GM12878 (cell line): ENCODE measurements around the gene CTSK. TPM values are rescaled to one million over a fixed set of nuclear protein-coding genes. Genes with fewer than 3 reads are reported as not detected.
"Not testable (repeated sequence)": the region's sequence is repeated elsewhere in the genome, so short reads cannot be mapped to it uniquely, and the experiment has no call there.

ENCODE experiments used
- ATAC-seq: fragments of 200-7000 bp; cut with Tn5 transposase; 3 replicates; pipeline ENCODE4 v1.9.1; 2020; ENCODE audit warnings: mild to moderate bottlenecking, moderate library complexity
- BruUV-seq: library from RNA; stranded (reverse); fragments of 400-500 nt; replicated peaks from 2 replicates; lab custom pipeline; 2021; lab: Mats Ljungman, UMichigan
- CTCF ChIA-PET: fragments of 300-600 bp; sonication (Branson Sonifier 250); formaldehyde crosslinking; extraction: SDS; loops from one replicate; lab custom pipeline; 2021; ENCODE audit warnings: inconsistent platforms; lab: Yijun Ruan, JAX
- POLR2A ChIA-PET: fragments of 350-600 bp; formaldehyde crosslinking; extraction: SDS; loops from one replicate; lab custom pipeline; 2021; ENCODE audit warnings: inconsistent platforms; lab: Charles Lee
- RAD21 ChIA-PET: fragments of 300-600 bp; sonication (Branson Sonifier 250); formaldehyde crosslinking; loops from one replicate; lab custom pipeline; 2023; ENCODE audit warnings: antibody characterized with exemption; ENCODE audit not compliant: unreplicated experiment; lab: Charles Lee
- SMC1A ChIA-PET: fragments of 300-600 bp; sonication (Branson Sonifier 250); formaldehyde crosslinking; loops from one replicate; lab custom pipeline; 2023; ENCODE audit not compliant: unreplicated experiment, uncharacterized antibody; lab: Charles Lee
- DNase-seq: peaks from one replicate; pipeline ENCODE4 v3.0.0-alpha.2; 2011; ENCODE audit warnings: low read depth, low spot score
- FAIRE-seq: peaks from 3 replicates; lab custom pipeline; 2011; peaks lifted over from hg19 to GRCh38; lab: Jason Lieb, UNC
- H2AFZ ChIP-seq: 2 replicates; pipeline ENCODE4 v1.6.0; 2011; ENCODE audit warnings: low read depth, low read length, control low read depth; ENCODE audit not compliant: control insufficient read depth
- H3K27ac ChIP-seq: 2 replicates; pipeline ENCODE4 v1.5.1; 2011; ENCODE audit warnings: control low read depth; ENCODE audit not compliant: control insufficient read depth, insufficient read depth
- H3K27me3 ChIP-seq, 2 experiments: replicated peaks in 1 of 2; 2 replicates each; pipeline versions ENCODE4 v1.6.0 to v1.6.1; 2011; ENCODE audit warnings: low read length in 1 of 2; ENCODE audit not compliant: control insufficient read depth in 2 of 2, insufficient read depth in 2 of 2
- H3K36me3 ChIP-seq, 2 experiments: 2 replicates each; pipeline ENCODE4 v1.5.1; 2011; ENCODE audit warnings: low read length in 1 of 2; ENCODE audit not compliant: control insufficient read depth in 2 of 2, insufficient read depth in 2 of 2
- H3K4me1 ChIP-seq: 2 replicates; pipeline ENCODE4 v1.6.1; 2011; ENCODE audit warnings: mild to moderate bottlenecking, low read length, moderate library complexity, mixed read lengths; ENCODE audit not compliant: control insufficient read depth, insufficient read depth
- H3K4me2 ChIP-seq: 2 replicates; pipeline ENCODE4 v1.6.0; 2011; ENCODE audit warnings: control low read depth; ENCODE audit not compliant: control insufficient read depth, insufficient read depth
- H3K4me3 ChIP-seq: fragments of 200-600 bp; sonication (generic); 2 replicates; pipeline ENCODE4 v1.5.1; 2016
- H3K79me2 ChIP-seq: 2 replicates; pipeline ENCODE4 v1.6.0; 2011; ENCODE audit warnings: low read length; ENCODE audit not compliant: control insufficient read depth, insufficient read depth
- H3K9ac ChIP-seq: 2 replicates; pipeline ENCODE4 v1.8.0; 2011; ENCODE audit warnings: low read length, control low read depth, mixed read lengths; ENCODE audit not compliant: control insufficient read depth, insufficient read depth
- H3K9me3 ChIP-seq: replicated peaks from 3 replicates; pipeline ENCODE4 v1.5.1; 2011; ENCODE audit warnings: mild to moderate bottlenecking, low read length; ENCODE audit not compliant: control insufficient read depth, insufficient read depth
- H4K20me1 ChIP-seq: 2 replicates; pipeline ENCODE4 v1.6.0; 2011; ENCODE audit not compliant: control insufficient read depth, insufficient read depth
- SPI1 ChIP-seq: IDR thresholded peaks from 2 replicates; pipeline ENCODE4 v1.6.1; 2011; ENCODE audit warnings: low read depth, mild to moderate bottlenecking, low read length, moderate library complexity, borderline replicate concordance; ENCODE audit not compliant: insufficient read depth
- WGBS: methylation state at CpG from one replicate; pipeline ENCODE4 v1.1.6; 2016; ENCODE audit warnings: low lambda C conversion rate; ENCODE audit not compliant: insufficient replicate concordance, insufficient coverage; ENCODE audit errors: missing lambda C conversion rate; 5-methylcytosine and 5-hydroxymethylcytosine counted together
- in situ Hi-C: fragments of 300-500 bp; cut with MboI; formaldehyde crosslinking; loops from 9 replicates; pipeline ENCODE4 v1.14.3; 2018; ENCODE audit warnings: mixed read lengths
- intact Hi-C: fragments of 100-400 bp; cut with micrococcal nuclease; formaldehyde crosslinking; loops from one replicate; pipeline ENCODE4 v1.14.2; 2022; ENCODE audit not compliant: unreplicated experiment
- polyA plus RNA-seq, 11 experiments: library from polyadenylated mRNA; depleted of rRNA in 4 of 11; unstranded in 6 of 11; stranded (reverse) in 5 of 11; fragments of >200 nt; fragmentation: Nextera tagmentation in 4 of 11; fragmentation: Illumina TruSeq in 1 of 11; extraction: Ambion mirVana in 4 of 11; extraction: Trizol in 1 of 11; gene quantifications; 1 replicate in 1 of 11; 2 replicates in 10 of 11; pipeline versions ENCODE4 v1.2.1 to v1.2.3, GENCODE V29; 2011 to 2016; ENCODE audit warnings: inconsistent platforms in 2 of 11, missing spikeins in 2 of 11, low read depth in 1 of 11
- total RNA-seq, 4 experiments: library from RNA; depleted of rRNA in 3 of 4; stranded (reverse); fragments of >200 nt in 3 of 4; fragmentation: Illumina TruSeq in 1 of 4; extraction: Trizol in 1 of 4; gene quantifications; 2 replicates each; pipeline versions ENCODE4 v1.2.1 to v1.2.3, GENCODE V29; 2013 to 2021

The CTSK gene
- total and polyA plus RNA-seq, 10 of the 15 experiments (the other 5 are each of a cell fraction or from before 2014, with no cell fraction given), result 0.40 to 3.1 (median 0.83) TPM

DNA sequence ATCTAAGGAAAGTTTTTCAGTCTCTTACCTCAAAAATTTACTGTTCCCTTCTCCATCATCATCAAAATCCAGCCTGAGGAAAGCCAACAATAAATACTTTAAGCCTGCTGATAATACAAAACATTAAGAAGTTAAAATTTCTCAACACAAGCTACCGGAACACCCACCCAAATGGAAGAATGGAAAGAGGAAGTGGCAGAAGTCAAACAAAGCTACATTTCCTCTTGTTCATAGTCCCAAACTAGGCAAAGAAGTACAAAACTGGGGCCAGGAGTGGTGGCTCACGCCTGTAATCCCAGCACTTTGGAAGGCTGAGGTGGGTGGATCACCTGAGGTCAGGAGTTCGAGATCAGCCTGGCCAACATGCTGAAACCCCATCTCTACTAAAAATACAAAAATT, 44.7 kb upstream of the CTSK start:
- H3K4me2 ChIP-seq, H4K20me1 ChIP-seq, BruUV-seq, H3K9ac ChIP-seq, in situ Hi-C loops, RAD21 ChIA-PET, FAIRE-seq, H3K4me1 ChIP-seq, POLR2A ChIA-PET, H3K79me2 ChIP-seq, H3K9me3 ChIP-seq, H3K4me3 ChIP-seq, ATAC-seq, H2AFZ ChIP-seq, DNase-seq, intact Hi-C loops, H3K27ac ChIP-seq, CTCF ChIA-PET, H3K27me3 ChIP-seq: not testable (repeated sequence)
- TF ChIP-seq SPI1, result peak; percentile 78; the same call in 1 of the 2 replicates
- 43% methylated on average over 3 of the region's 3 CpGs for WGBS
- peaks cover 2 to 13% of the 10 kb centered on the region in 2 experiments for H3K36me3 ChIP-seq
- SMC1A ChIA-PET, result interaction anchor here (1.0 kb wide), 1 partner anchor 11 kb away, joined by 3 read pairs; no protein-coding TSS in a partner anchor

DNA sequence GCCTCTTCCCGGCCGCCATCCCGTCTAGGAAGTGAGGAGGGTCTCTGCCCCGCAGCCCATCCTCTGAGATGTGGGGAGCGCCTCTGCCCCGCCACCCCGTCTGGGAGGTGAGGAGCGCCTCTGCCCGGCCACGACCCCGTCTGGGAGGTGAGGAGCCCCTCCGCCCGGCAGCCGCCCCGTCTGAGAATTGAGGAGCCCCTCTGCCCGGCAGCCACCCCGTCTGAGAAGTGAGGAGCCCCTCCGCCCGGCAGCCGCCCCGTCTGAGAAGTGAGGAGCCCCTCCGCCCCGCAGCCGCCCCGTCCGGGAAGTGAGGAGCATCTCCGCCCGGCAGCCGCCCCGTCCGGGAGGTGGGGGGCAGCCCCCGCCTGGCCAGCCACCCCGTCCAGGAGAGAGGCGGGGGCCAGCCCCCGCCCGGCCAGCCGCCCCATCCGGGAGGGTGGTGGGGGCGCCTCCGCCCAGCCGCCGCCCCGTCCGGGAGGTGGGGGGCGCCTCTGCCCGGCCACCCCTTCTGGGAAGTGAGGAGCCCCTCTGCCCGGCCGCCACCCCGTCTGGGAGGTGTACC, 42.8 kb upstream of the CTSK start:
- WGBS, result 99% methylated on average over 17 of the region's 49 CpGs
- CTCF ChIA-PET, H3K4me1 ChIP-seq, H3K9ac ChIP-seq, H4K20me1 ChIP-seq, H3K4me2 ChIP-seq, H3K9me3 ChIP-seq, POLR2A ChIA-PET, in situ Hi-C loops, BruUV-seq, DNase-seq, intact Hi-C loops, H3K27ac ChIP-seq, H2AFZ ChIP-seq, ATAC-seq, RAD21 ChIA-PET, H3K4me3 ChIP-seq, SMC1A ChIA-PET, H3K27me3 ChIP-seq, FAIRE-seq, H3K79me2 ChIP-seq: not testable (repeated sequence)
- peaks cover 2 to 13% of the 10 kb centered on the region in 2 experiments for H3K36me3 ChIP-seq
